Activated CD8-positive, alpha-beta memory T cell treated with anti-CD3 and anti-CD28 coated beads for 1 hour (primary cell): ENCODE measurements around the gene SCN10A.

Experiments
- DNase-seq, 2 donors: peaks; one replicate each; pipeline ENCODE4 v3.0.0-alpha.2; 2020; ENCODE audit warnings: low read depth in 1 of 2; ENCODE audit errors: extremely low read depth in 1 of 2

Gene SCN10A

DNA sequence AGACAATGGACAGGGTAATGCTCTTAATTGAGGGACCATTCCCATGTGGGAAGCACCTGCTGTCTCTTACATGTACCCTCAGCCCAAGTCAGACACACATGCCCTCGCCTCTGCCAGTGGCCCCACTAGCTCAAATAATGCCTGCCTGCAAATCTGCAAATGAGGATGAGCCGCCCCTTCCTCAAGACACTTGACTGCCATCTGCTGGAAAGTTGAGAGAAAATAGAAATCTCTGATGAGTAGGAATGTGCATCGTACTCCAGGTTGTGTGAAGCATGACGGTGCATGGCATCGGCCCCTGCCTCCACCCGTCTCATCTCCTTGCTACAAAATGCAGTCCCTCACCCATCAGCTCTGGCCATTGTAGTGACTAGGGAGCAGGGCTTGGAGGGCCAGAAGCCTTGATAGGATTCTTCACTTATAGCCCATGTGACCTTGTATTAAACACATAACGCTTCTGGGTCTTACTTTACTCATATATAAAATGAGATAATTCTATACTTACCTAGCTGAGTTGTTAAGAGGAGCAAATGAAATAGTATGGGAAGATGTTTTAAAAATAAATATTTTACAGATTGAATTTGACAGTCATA lies 160.2 kb downstream of the SCN10A start:
- DNase-seq, result no peak

- DNase-seq, result no peak
Measured at GRCh38 chr3:38653685-38654537, 162.1 kb downstream of the SCN10A start.

- DNase-seq, result no peak
Measured at GRCh38 chr3:38652934-38653333, 163.1 kb downstream of the SCN10A start.

- DNase-seq, result peak; percentile 31 to 45
Measured at GRCh38 chr3:38651153-38651789, 164.7 kb downstream of the SCN10A start.

DNA sequence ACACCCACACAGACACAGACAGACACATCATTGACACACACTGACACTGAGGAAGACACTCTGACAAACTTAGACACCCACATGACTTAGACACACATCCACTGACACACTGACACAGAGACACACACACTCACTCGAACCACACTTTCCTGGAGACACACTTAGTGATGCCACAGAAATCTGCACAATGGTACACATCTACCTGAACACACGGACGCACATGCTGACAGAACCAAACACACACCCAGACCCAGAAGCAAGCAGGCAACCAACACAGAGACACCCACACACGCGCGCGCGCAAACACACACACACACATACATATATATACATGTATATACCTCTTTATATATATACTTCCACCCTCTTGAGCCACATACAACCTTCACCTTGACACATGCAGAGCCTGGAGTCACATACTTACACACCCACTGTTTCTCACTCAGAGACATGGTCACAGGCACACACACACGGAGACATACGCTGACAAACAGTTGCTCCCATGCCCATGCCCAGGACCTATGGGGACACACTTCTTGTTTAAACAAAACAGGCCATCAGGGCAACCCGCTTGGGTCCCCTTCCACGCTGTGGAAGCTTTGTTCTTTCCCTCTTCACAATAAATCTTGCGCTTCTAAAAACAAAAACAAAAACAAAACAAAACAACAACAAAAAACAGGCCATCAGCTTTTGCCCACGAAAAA lies 165.6 kb downstream of the SCN10A start:
- DNase-seq, result no peak

- DNase-seq, result peak in 1 of 2 donors; percentile 22
Measured at GRCh38 chr3:38649500-38650247, 166.3 kb downstream of the SCN10A start, which contains the start of gene SCN5A. Gene SCN5A, minus strand, starts transcription at chr3:38649687. Its CDS starts 16,380 bp downstream, at chr3:38633307.

DNA sequence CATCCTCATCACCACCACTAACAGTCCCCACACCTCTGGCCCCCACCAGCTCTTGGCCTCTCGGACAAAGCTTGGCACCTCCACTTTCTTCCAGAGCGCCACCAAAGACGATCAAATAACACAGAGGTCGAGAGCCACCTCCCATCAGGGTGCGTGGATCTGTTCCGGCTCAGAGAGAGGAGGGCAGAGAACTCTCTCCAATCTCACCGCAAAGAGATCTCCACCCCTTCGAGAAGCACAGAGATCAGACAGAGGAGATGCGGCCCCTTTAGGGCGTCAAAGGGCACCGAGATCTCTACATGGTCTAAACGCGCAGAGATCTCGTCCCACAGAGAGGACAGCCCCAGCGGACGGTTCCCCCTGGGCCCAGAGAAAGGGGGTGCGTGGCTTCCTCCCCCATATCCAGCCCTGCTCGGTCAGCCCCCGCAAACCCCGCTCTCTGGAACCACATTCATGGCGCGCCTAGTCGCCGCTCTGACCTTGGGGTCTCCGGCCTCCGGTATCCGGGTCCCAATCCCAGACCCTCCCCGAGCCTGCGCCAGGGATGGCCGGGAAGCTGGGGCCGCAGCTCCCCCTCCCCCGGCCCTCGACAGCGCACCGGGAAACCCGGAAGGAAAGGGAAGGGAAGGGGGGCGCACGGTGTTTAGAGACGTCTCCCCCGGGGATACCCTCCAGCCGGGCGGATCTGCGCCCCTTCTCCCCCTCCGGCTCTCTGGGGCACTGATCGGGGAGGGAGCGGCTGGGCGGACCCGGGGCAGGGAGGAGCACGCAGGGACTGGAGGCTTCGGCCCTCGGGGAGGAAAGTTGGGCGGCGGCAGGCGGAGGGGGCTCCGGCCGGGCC lies 167.1 kb downstream of the SCN10A start:
- DNase-seq, result no peak

- DNase-seq, result no peak
Measured at GRCh38 chr3:38648024-38648658, 167.9 kb downstream of the SCN10A start.

DNA sequence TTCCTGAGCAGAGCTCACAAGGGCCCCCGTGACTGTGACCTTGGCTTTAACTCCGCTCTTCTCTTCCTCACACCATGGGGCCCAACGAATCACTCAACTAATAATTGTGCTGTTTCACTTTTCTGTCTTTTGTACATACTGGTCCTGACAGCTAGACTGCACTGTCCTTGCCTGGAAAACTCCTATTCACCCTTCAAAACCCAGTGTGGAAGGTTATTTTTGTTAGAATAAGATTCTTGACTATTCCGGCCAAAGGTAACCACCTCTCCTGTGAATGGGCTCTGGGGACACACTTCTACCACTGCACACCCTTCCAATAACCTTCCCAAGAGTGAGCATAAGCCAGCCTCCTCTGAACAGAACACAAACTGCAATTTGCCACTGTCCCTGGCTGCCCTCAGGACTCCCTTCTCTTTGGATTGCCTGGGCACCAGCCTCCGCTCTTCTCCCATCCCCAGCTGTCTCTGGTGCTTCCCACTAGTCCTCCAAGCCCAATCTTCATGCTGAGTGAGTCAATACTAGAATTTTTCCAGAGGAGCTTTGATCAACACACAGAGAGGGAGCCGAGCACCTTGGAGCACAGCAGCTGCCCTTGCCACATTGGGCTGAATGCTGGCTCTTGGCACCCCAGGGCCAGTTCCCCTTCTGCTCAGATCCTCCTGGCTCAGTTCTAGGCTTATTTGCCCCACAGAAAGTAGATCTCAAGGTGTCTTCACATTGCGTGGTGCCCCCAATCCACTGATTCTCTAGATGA lies 168.6 kb downstream of the SCN10A start:
- DNase-seq, result no peak
